Nephron (organoid): ENCODE data around the gene EBF4.

Source experiments
- H3K27ac Mint-ChIP-seq, 3 experiments: 2 replicates each; pipeline ENCODE4 v1.8.0; 2020; ENCODE audit warnings: mixed read lengths in 3 of 3, mild to moderate bottlenecking in 2 of 3, moderate library complexity in 1 of 3
- H3K27me3 Mint-ChIP-seq: 2 replicates; pipeline ENCODE4 v1.8.0; 2021; ENCODE audit warnings: low read depth, mild to moderate bottlenecking, moderate library complexity, mixed read lengths
- H3K36me3 Mint-ChIP-seq: 2 replicates; pipeline ENCODE4 v1.8.0; 2020; ENCODE audit warnings: low read depth, mixed read lengths
- H3K4me1 Mint-ChIP-seq: 2 replicates; pipeline ENCODE4 v1.8.0; 2020; ENCODE audit warnings: mixed read lengths
- H3K4me3 Mint-ChIP-seq, 3 experiments: 2 replicates each; pipeline ENCODE4 v1.8.0; 2020; ENCODE audit warnings: mild to moderate bottlenecking in 3 of 3, mixed read lengths in 3 of 3, moderate library complexity in 2 of 3
- H3K9me3 Mint-ChIP-seq: 2 replicates; pipeline ENCODE4 v1.8.0; 2020; ENCODE audit warnings: mixed read lengths
- CTCF ChIP-seq, 3 experiments: fragments of 200-600 bp; sonication (generic); IDR thresholded peaks; one replicate each; pipeline ENCODE4 v1.5.0; 2021; ENCODE audit warnings: antibody characterized with exemption in 3 of 3; ENCODE audit not compliant: unreplicated experiment in 3 of 3

The EBF4 gene

GRCh38 chr20:2729251-2729713, 36.7 kb downstream of the EBF4 start:
- Mint-ChIP-seq H3K4me1 (no peaks in the 10 kb centered on the region), H3K27ac (no peak overlapping the region), H3K4me3 (no peak overlapping the region), H3K9me3 (peaks cover 22% of the 10 kb centered on the region), H3K36me3 (peaks cover 14% of the 10 kb centered on the region), H3K27me3 (peaks cover 10% of the 10 kb centered on the region)
- TF ChIP-seq CTCF (IDR thresholded peaks at IDR 0.05; ENCODE audit: unreplicated experiment in 3 of 3), result no peak

GRCh38 chr20:2729791-2730190, 37.2 kb downstream of the EBF4 start:
- peaks cover 26% of the 10 kb centered on the region for H3K9me3 Mint-ChIP-seq

GRCh38 chr20:2734899-2735298, 42.3 kb downstream of the EBF4 start:
- Mint-ChIP-seq H3K27ac (no peak overlapping the region), H3K27me3 (peaks cover 7% of the 10 kb centered on the region), H3K36me3 (peaks cover 22% of the 10 kb centered on the region), H3K4me3 (no peak overlapping the region), H3K4me1 (no peaks in the 10 kb centered on the region), H3K9me3 (peaks cover 22% of the 10 kb centered on the region)
- no peak for TF ChIP-seq CTCF (IDR thresholded peaks at IDR 0.05; ENCODE audit: unreplicated experiment in 3 of 3)

More at GRCh38 chr20:2729791-2730190, 37.2 kb downstream of the EBF4 start:
- no peaks in the 10 kb centered on the region for H3K4me1 Mint-ChIP-seq
- no peak overlapping the region for H3K4me3 Mint-ChIP-seq
- no peak for TF ChIP-seq CTCF (IDR thresholded peaks at IDR 0.05; ENCODE audit: unreplicated experiment in 3 of 3)
- H3K27ac Mint-ChIP-seq, result no peak overlapping the region
- H3K36me3 Mint-ChIP-seq, result peaks cover 19% of the 10 kb centered on the region
- peaks cover 10% of the 10 kb centered on the region for H3K27me3 Mint-ChIP-seq

GRCh38 chr20:2736441-2736840, 43.9 kb downstream of the EBF4 start:
- no peak overlapping the region for H3K27ac Mint-ChIP-seq
- H3K9me3 Mint-ChIP-seq, result peaks cover 19% of the 10 kb centered on the region
- TF ChIP-seq CTCF (IDR thresholded peaks at IDR 0.05; ENCODE audit: unreplicated experiment in 3 of 3), result no peak
- H3K36me3 Mint-ChIP-seq, result peaks cover 22% of the 10 kb centered on the region
- H3K4me3 Mint-ChIP-seq, result no peak overlapping the region
- H3K4me1 Mint-ChIP-seq, result no peaks in the 10 kb centered on the region
- peaks cover 15% of the 10 kb centered on the region for H3K27me3 Mint-ChIP-seq

GRCh38 chr20:2738331-2739041, 45.9 kb downstream of the EBF4 start:
- Mint-ChIP-seq H3K4me1 (no peaks in the 10 kb centered on the region), H3K27me3 (peaks cover 30% of the 10 kb centered on the region), H3K4me3 (no peak overlapping the region), H3K9me3 (peaks cover 8% of the 10 kb centered on the region), H3K27ac (no peak overlapping the region), H3K36me3 (peaks cover 10% of the 10 kb centered on the region)
- TF ChIP-seq CTCF (IDR thresholded peaks at IDR 0.05; ENCODE audit: unreplicated experiment in 3 of 3), result no peak

GRCh38 chr20:2739042-2739398, 46.4 kb downstream of the EBF4 start:
- H3K27me3 Mint-ChIP-seq, result peaks cover 34% of the 10 kb centered on the region
- no peak overlapping the region for H3K4me3 Mint-ChIP-seq
- no peak for TF ChIP-seq CTCF (IDR thresholded peaks at IDR 0.05; ENCODE audit: unreplicated experiment in 3 of 3)
- no peak overlapping the region for H3K27ac Mint-ChIP-seq
- no peaks in the 10 kb centered on the region for H3K4me1 Mint-ChIP-seq
- H3K9me3 Mint-ChIP-seq, result peaks cover 7% of the 10 kb centered on the region
- H3K36me3 Mint-ChIP-seq, result peaks cover 8% of the 10 kb centered on the region
